A549 (cell line): Measurements from ENCODE around the gene LYST. TPM values are rescaled to one million over a fixed set of nuclear protein-coding genes. Genes with fewer than 3 reads are reported as not detected.
"Not testable (repeated sequence)": the region's sequence is repeated elsewhere in the genome, so short reads cannot be mapped to it uniquely, and the experiment has no call there.

Experiments used
- ATAC-seq, 2 experiments: fragments of 200-7000 bp in 1 of 2; fragments of >200 bp in 1 of 2; cut with Nextera tagmentation in 1 of 2; cut with Tn5 transposase in 1 of 2; 3 replicates each; pipeline versions ENCODE4 v1.8.0 to v1.9.1; 2018 to 2020; ENCODE audit warnings: mild to moderate bottlenecking in 1 of 2, moderate library complexity in 1 of 2
- CTCF ChIA-PET: fragments of 300-600 bp; sonication (Branson Sonifier 250); formaldehyde crosslinking; extraction: SDS; loops from one replicate; lab custom pipeline; 2021; ENCODE audit warnings: antibody characterized with exemption, inconsistent platforms; lab: Yijun Ruan, JAX
- POLR2A ChIA-PET: fragments of 350-600 bp; formaldehyde crosslinking; extraction: SDS; loops from one replicate; lab custom pipeline; 2021; ENCODE audit warnings: antibody characterized with exemption, inconsistent platforms; lab: Yijun Ruan, JAX
- DNase-seq, 2 experiments: peaks; one replicate each; pipeline versions ENCODE4 v3.0.0 to v3.0.0-alpha.2; 2011 to 2016; ENCODE audit warnings: low read depth in 1 of 2, low spot score in 1 of 2
- FAIRE-seq: peaks from 2 replicates; lab custom pipeline; 2011; peaks lifted over from hg19 to GRCh38; lab: Jason Lieb, UNC
- H3K27ac ChIP-seq, 2 experiments: fragments of >200 bp; sonication (Bioruptor Twin); formaldehyde crosslinking; 3 replicates each; pipeline ENCODE4 v1.5.1; 2016 to 2017
- H3K4me1 ChIP-seq: fragments of >200 bp; sonication (Bioruptor Twin); formaldehyde crosslinking; 3 replicates; pipeline ENCODE4 v1.6.1; 2016
- H3K4me2 ChIP-seq: fragments of >200 bp; sonication (Bioruptor Twin); formaldehyde crosslinking; 3 replicates; pipeline ENCODE4 v1.6.1; 2016
- H3K4me3 ChIP-seq: fragments of >200 bp; sonication (Bioruptor Twin); formaldehyde crosslinking; 3 replicates; pipeline ENCODE4 v1.5.1; 2016
- H3K9me3 ChIP-seq: fragments of >200 bp; sonication (Bioruptor Twin); formaldehyde crosslinking; 3 replicates; pipeline ENCODE4 v1.6.1; 2016
- BCL3 ChIP-seq: fragments of >200 bp; sonication (Bioruptor Twin); formaldehyde crosslinking; IDR thresholded peaks from 3 replicates; pipeline ENCODE4 v1.6.1; 2016
- EHF ChIP-seq: fragments of 250-450 bp; sonication (Bioruptor Pico); IDR thresholded peaks from 2 replicates; pipeline ENCODE4 v1.5.0; 2020; ENCODE audit warnings: mild to moderate bottlenecking
- EHMT2 ChIP-seq: fragments of 200-600 bp; sonication (generic); IDR thresholded peaks from 2 replicates; pipeline ENCODE4 v1.6.1; 2016; ENCODE audit warnings: antibody characterized with exemption, low read depth, mild to moderate bottlenecking, moderate library complexity
- EP300 ChIP-seq, 2 experiments: fragments of >200 bp; sonication (Bioruptor Twin); formaldehyde crosslinking; IDR thresholded peaks; 2 replicates in 1 of 2; 3 replicates in 1 of 2; pipeline ENCODE4 v1.6.1; 2016 to 2017
- FOSB ChIP-seq: fragments of 250-450 bp; sonication (Bioruptor Pico); IDR thresholded peaks from 2 replicates; pipeline ENCODE4 v1.5.0; 2020; ENCODE audit warnings: mild to moderate bottlenecking, moderate library complexity
- GATA3 ChIP-seq: IDR thresholded peaks from 2 replicates; pipeline ENCODE4 v1.6.1; 2012; ENCODE audit warnings: borderline replicate concordance
- HDAC2 ChIP-seq: fragments of 200-600 bp; sonication (generic); IDR thresholded peaks from 2 replicates; pipeline ENCODE4 v1.6.1; 2016
- HEYL ChIP-seq: fragments of 250-450 bp; sonication (Bioruptor Pico); IDR thresholded peaks from 2 replicates; pipeline ENCODE4 v1.8.0; 2021; ENCODE audit warnings: mild to moderate bottlenecking, moderate library complexity
- HMGXB4 ChIP-seq: fragments of 250-450 bp; sonication (Bioruptor Pico); IDR thresholded peaks from 2 replicates; pipeline ENCODE4 v1.5.0; 2021; ENCODE audit warnings: mild to moderate bottlenecking, moderate library complexity, borderline replicate concordance
- HOXB5 ChIP-seq: fragments of 250-450 bp; sonication (Bioruptor Pico); IDR thresholded peaks from 2 replicates; pipeline ENCODE4 v1.5.0; 2020; ENCODE audit warnings: mild to moderate bottlenecking, moderate library complexity
- JUNB ChIP-seq: fragments of >200 bp; sonication (Bioruptor Twin); formaldehyde crosslinking; IDR thresholded peaks from 2 replicates; pipeline ENCODE4 v1.6.1; 2016
- KDM5A ChIP-seq: fragments of 200-600 bp; sonication (generic); IDR thresholded peaks from 2 replicates; pipeline ENCODE4 v1.6.1; 2016; ENCODE audit warnings: antibody characterized with exemption, mild to moderate bottlenecking
- MAFK ChIP-seq: fragments of 450-650 bp; IDR thresholded peaks from 2 replicates; pipeline ENCODE4 v1.6.1; 2014; ENCODE audit not compliant: partially characterized antibody
- MAX ChIP-seq: IDR thresholded peaks from 2 replicates; pipeline ENCODE4 v1.6.1; 2012
- NFE2L2 ChIP-seq: fragments of 150-350 bp; conservative IDR thresholded peaks from 2 replicates; pipeline ENCODE4 v1.6.1; 2014; ENCODE audit warnings: low read length
- PBX3 ChIP-seq: IDR thresholded peaks from 2 replicates; pipeline ENCODE4 v1.6.1; 2012
- PHF8 ChIP-seq: fragments of 200-600 bp; sonication (generic); IDR thresholded peaks from 2 replicates; pipeline ENCODE4 v1.6.1; 2016; ENCODE audit warnings: low read depth, mild to moderate bottlenecking, antibody characterized with exemption, moderate library complexity, borderline replicate concordance
- RAD21 ChIP-seq, 2 experiments: fragments of >200 bp in 1 of 2; sonication (Bioruptor Twin) in 1 of 2; formaldehyde crosslinking in 1 of 2; IDR thresholded peaks in 1 of 2; conservative IDR thresholded peaks in 1 of 2; 2 replicates in 1 of 2; 3 replicates in 1 of 2; pipeline ENCODE4 v1.6.1; 2012 to 2018; ENCODE audit warnings: inconsistent platforms in 1 of 2
- RARB ChIP-seq: fragments of 250-450 bp; sonication (Bioruptor Pico); IDR thresholded peaks from 2 replicates; pipeline ENCODE4 v1.8.0; 2021; ENCODE audit warnings: mild to moderate bottlenecking, moderate library complexity
- RCOR1 ChIP-seq: fragments of 150-350 bp; IDR thresholded peaks from 2 replicates; pipeline ENCODE4 v1.6.1; 2014; ENCODE audit warnings: antibody characterized with exemption, low read length, low read depth
- RNF2 ChIP-seq: fragments of 200-600 bp; sonication (generic); IDR thresholded peaks from 2 replicates; pipeline ENCODE4 v1.6.1; 2016; ENCODE audit warnings: low read depth, mild to moderate bottlenecking, antibody characterized with exemption, moderate library complexity, borderline replicate concordance
- SMC3 ChIP-seq: fragments of >200 bp; sonication (Bioruptor Twin); formaldehyde crosslinking; IDR thresholded peaks from 3 replicates; pipeline ENCODE4 v1.6.1; 2018; ENCODE audit warnings: inconsistent platforms
- SREBF2 ChIP-seq: fragments of 450-650 bp; IDR thresholded peaks from 2 replicates; pipeline ENCODE4 v1.6.1; 2014; ENCODE audit warnings: mild to moderate bottlenecking, moderate library complexity
- TP53 ChIP-seq: fragments of 250-450 bp; sonication (Bioruptor Pico); IDR thresholded peaks from 2 replicates; pipeline ENCODE4 v1.5.0; 2021; ENCODE audit warnings: mild to moderate bottlenecking, moderate library complexity
- ZC3H11A ChIP-seq: fragments of 450-650 bp; IDR thresholded peaks from 2 replicates; pipeline ENCODE4 v1.6.1; 2014; ENCODE audit warnings: antibody characterized with exemption, mild to moderate bottlenecking
- WGBS: methylation state at CpG from one replicate; pipeline ENCODE4 v1.1.6; 2017; ENCODE audit errors: missing lambda C conversion rate; 5-methylcytosine and 5-hydroxymethylcytosine counted together
- polyA plus RNA-seq, 4 experiments: library from polyadenylated mRNA; depleted of rRNA in 3 of 4; stranded (reverse); fragments of >200 nt; fragmentation: RNase III in 1 of 4; extraction: RNeasy Plus Mini Kit Qiagen cat#74134 plus additional on column Dnase treatment in 1 of 4; gene quantifications; 2 replicates in 3 of 4; 3 replicates in 1 of 4; pipeline ENCODE4 v1.2.3, GENCODE V29; 2011 to 2017
- TF ChIP-seq, protein P1 (sequence below): fragments of >200 bp; sonication (Bioruptor Twin); formaldehyde crosslinking; IDR thresholded peaks from 3 replicates; pipeline ENCODE4 v1.5.1; 2016
- TF ChIP-seq, protein P2 (sequence below): fragments of 250-450 bp; sonication (Bioruptor Pico); IDR thresholded peaks from 2 replicates; pipeline ENCODE4 v1.5.0; 2020; ENCODE audit warnings: low read depth, mild to moderate bottlenecking, moderate library complexity

The LYST gene
- polyA plus RNA-seq, 2 of the 4 experiments (the other 2 are of a cell fraction): 2.5 to 9.4 TPM

- Histone ChIP-seq H3K27ac (no peak overlapping the region), H3K4me3 (no peak overlapping the region), H3K4me2 (no peak overlapping the region), H3K4me1 (no peaks in the 10 kb centered on the region), H3K9me3 (no peaks in the 10 kb centered on the region)
- POLR2A ChIA-PET: no interaction called here
- FAIRE-seq (no peak), DNase-seq (no peak), ATAC-seq (no peak)
- CTCF ChIA-PET: interaction anchor here (0.6 to 2.9 kb wide), 4 partner anchors 26 to 244 kb away, joined by 3 to 11 read pairs (median 5); no protein-coding TSS in a partner anchor
- TF ChIP-seq ZC3H11A (no peak), SREBF2 (no peak), EHMT2 (no peak), NFE2L2 (no peak), RCOR1 (no peak), EP300 (IDR thresholded peaks at IDR 0.05) (no peak), MAX (no peak), FOSB (CRISPR knock-in tag) (no peak), RAD21 (conservative IDR thresholded peaks at IDR 0.05 in 1 of 2, IDR thresholded peaks at IDR 0.05 in 1 of 2) (no peak), RARB (CRISPR knock-in tag) (no peak), HDAC2 (no peak), GATA3 (no peak), TP53 (no peak), BCL3 (no peak)
Measured at GRCh38 chr1:235757587-235758096, 109.1 kb downstream of the LYST start.

DNA sequence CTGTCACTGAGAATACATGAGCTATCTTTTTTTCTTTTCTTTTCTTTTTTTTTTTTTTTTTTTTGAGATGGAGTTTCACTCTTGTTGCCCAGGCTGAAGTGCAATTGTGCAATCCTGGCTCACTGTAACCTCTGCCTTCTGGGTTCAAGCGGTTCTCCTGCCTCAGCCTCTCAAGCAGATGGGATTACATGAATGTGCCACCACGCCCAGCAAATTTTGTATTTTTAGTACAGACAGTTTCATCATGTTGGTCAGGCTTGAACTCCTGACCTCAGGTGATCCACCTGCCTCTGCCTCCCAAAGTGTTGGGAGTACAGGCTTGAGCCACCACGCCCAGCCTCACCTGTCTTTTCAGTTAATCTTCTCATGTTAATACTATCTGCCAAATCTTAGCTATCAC is 112.5 kb downstream of the LYST start:
- H3K27ac ChIP-seq, DNase-seq, FAIRE-seq, H3K4me1 ChIP-seq, H3K9me3 ChIP-seq, ATAC-seq, H3K4me3 ChIP-seq, H3K4me2 ChIP-seq: not testable (repeated sequence)
- CTCF ChIA-PET: interaction anchor here (0.6 to 1.9 kb wide), 2 partner anchors 218 to 221 kb away, joined by 3 to 6 read pairs; no protein-coding TSS in a partner anchor
- WGBS: 84% methylated on average over 3 of the region's 3 CpGs
- POLR2A ChIA-PET: interaction anchor here (0.6 kb wide), 1 partner anchor 163 kb away, joined by 3 read pairs; no protein-coding TSS in a partner anchor

DNA sequence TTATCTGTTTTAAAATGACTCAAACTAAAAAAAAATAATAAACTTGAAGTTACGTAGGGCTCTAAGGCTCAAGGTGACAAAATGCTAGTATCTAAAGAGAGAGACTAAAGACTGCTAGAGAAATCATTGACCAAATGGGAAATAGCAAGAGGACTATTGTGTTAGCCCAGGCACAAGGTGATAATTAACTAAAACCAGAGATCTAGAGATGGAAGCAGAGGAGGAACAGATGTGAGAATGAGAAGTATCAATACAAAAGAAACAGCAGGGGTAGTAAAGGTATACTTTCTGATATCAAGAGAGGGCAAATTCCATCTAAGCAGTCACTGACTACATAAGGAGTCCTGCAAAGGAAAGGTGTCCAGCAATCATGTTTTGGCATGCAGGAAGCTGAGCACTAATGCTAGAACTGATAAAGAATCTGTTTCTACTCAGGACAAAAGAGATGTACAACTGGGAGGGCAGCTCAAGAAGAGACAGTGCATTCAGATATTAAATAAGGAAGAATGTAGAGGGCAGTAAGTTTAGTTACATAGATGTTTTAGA is 116.9 kb downstream of the LYST start:
- no peaks in the 10 kb centered on the region for H3K9me3 ChIP-seq
- no peaks in the 10 kb centered on the region for H3K4me1 ChIP-seq
- FAIRE-seq (no peak), DNase-seq (no peak), ATAC-seq (no peak)
- no peak overlapping the region for H3K27ac ChIP-seq
- WGBS: 73% methylated on average over 1 of the region's 1 CpG
- H3K4me2 ChIP-seq: no peak overlapping the region
- no peak overlapping the region for H3K4me3 ChIP-seq
- CTCF ChIA-PET: interaction anchor here (1.0 to 2.2 kb wide), 4 partner anchors 9 to 246 kb away, joined by 3 to 8 read pairs (median 5); partner anchors contain the start of gene B3GALNT2
- POLR2A ChIA-PET: no interaction called here
- TF ChIP-seq EHMT2 (no peak), NFE2L2 (no peak), EHF (CRISPR knock-in tag) (no peak), HMGXB4 (no peak), KDM5A (no peak), PHF8 (no peak), PBX3 (no peak), RNF2 (no peak), HEYL (CRISPR knock-in tag) (no peak), HOXB5 (CRISPR knock-in tag) (no peak), MAFK (no peak), SMC3 (no peak), JUNB (no peak)
- TF ChIP-seq, protein P1, sequence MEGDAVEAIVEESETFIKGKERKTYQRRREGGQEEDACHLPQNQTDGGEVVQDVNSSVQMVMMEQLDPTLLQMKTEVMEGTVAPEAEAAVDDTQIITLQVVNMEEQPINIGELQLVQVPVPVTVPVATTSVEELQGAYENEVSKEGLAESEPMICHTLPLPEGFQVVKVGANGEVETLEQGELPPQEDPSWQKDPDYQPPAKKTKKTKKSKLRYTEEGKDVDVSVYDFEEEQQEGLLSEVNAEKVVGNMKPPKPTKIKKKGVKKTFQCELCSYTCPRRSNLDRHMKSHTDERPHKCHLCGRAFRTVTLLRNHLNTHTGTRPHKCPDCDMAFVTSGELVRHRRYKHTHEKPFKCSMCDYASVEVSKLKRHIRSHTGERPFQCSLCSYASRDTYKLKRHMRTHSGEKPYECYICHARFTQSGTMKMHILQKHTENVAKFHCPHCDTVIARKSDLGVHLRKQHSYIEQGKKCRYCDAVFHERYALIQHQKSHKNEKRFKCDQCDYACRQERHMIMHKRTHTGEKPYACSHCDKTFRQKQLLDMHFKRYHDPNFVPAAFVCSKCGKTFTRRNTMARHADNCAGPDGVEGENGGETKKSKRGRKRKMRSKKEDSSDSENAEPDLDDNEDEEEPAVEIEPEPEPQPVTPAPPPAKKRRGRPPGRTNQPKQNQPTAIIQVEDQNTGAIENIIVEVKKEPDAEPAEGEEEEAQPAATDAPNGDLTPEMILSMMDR: no peak
- TF ChIP-seq, protein P2, sequence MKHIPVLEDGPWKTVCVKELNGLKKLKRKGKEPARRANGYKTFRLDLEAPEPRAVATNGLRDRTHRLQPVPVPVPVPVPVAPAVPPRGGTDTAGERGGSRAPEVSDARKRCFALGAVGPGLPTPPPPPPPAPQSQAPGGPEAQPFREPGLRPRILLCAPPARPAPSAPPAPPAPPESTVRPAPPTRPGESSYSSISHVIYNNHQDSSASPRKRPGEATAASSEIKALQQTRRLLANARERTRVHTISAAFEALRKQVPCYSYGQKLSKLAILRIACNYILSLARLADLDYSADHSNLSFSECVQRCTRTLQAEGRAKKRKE (CRISPR knock-in tag): no peak
